Measurements from ENCODE around the gene PDIA6. TPM values are rescaled to one million over a fixed set of nuclear protein-coding genes. Genes with fewer than 3 reads are reported as not detected.

The PDIA6 gene
- total and polyA plus RNA-seq, 2 of the 4 experiments (the other 2 are of a cell fraction): 204 to 349 TPM

GRCh38 chr2:10750610-10751009, 62.0 kb downstream of the PDIA6 start:
- POLR2A ChIA-PET (ENCODE audit: unreplicated experiment): no interaction called here
- H3K27me3 ChIP-seq (ENCODE audit: control insufficient read depth, insufficient read depth, low read length): peaks cover 34% of the 10 kb centered on the region
- H3K56ac ChIP-seq (ENCODE audit: extremely low read depth, insufficient read depth, low read length): no peak overlapping the region

More at GRCh38 chr2:10750610-10751009, 62.0 kb downstream of the PDIA6 start:
- no peak overlapping the region for H4K5ac ChIP-seq (ENCODE audit: low read depth, low read length)
- no peak overlapping the region for H3K4me3 ChIP-seq (ENCODE audit: insufficient read depth, low read depth, low read length)
- no peaks in the 10 kb centered on the region for H3K9me3 ChIP-seq (ENCODE audit: control insufficient read depth, insufficient read depth, low read length)
- no peak overlapping the region for H2BK20ac ChIP-seq (ENCODE audit: low read depth, low read length)
- CTCF ChIA-PET: interaction anchor here (0.6 kb wide), 1 partner anchor 14 kb away, joined by 3 read pairs; no protein-coding TSS in a partner anchor
- no peak overlapping the region for H4K91ac ChIP-seq (ENCODE audit: insufficient read depth, low read depth, low read length)
- dilution Hi-C loops (cut with HindIII; ENCODE audit: low sequenced_read_pairs, unreplicated experiment): no loop called here
- no peak overlapping the region for H3K23ac ChIP-seq (ENCODE audit: low read depth, low read length)
- H4K20me1 ChIP-seq (ENCODE audit: insufficient read depth, low read length): no peaks in the 10 kb centered on the region
- H3K36me3 ChIP-seq (ENCODE audit: control insufficient read depth, insufficient read depth, low read length): no peaks in the 10 kb centered on the region
- no peak overlapping the region for H3K14ac ChIP-seq (replicated peaks; ENCODE audit: low read depth, low read length)
- H2BK5ac ChIP-seq (ENCODE audit: low read depth, low read length, poor library complexity, severe bottlenecking): no peak overlapping the region
- H3K18ac ChIP-seq (ENCODE audit: low read depth, low read length): no peak overlapping the region
- intact Hi-C loops (cut with micrococcal nuclease): no loop called here
- no peak overlapping the region for H3K4ac ChIP-seq (ENCODE audit: low read depth, low read length)
- ATAC-seq (ENCODE audit: low read depth): no peak
- H2BK15ac ChIP-seq (ENCODE audit: low read depth, low read length): no peak overlapping the region
- H3K4me2 ChIP-seq (ENCODE audit: low read depth, low read length): no peak overlapping the region
- H3K27ac ChIP-seq (ENCODE audit: insufficient read depth, low read length): no peak overlapping the region
- no peak overlapping the region for H2AK5ac ChIP-seq (ENCODE audit: low read depth, low read length)
- H2BK120ac ChIP-seq (ENCODE audit: low read depth, low read length): no peak overlapping the region
- DNase-seq: peak; percentile 40
- no peaks in the 10 kb centered on the region for H3K79me1 ChIP-seq (ENCODE audit: low read depth in 1 of 2, low read length in 2 of 2)
- H4K8ac ChIP-seq (ENCODE audit: low read depth in 2 of 2, low read length in 2 of 2): no peak overlapping the region
- H3K9me1 ChIP-seq (ENCODE audit: insufficient read depth, low read length): no peaks in the 10 kb centered on the region
- H2AK9ac ChIP-seq (replicated peaks; ENCODE audit: low read depth, low read length, poor library complexity): no peak overlapping the region
- no peak for TF ChIP-seq MXI1 (IDR thresholded peaks at IDR 0.05; ENCODE audit: borderline replicate concordance, low read depth, low read length)
- no peak for TF ChIP-seq NFE2L2 (IDR thresholded peaks at IDR 0.05; ENCODE audit: low read depth, low read length)
- no peak for TF ChIP-seq USF2 (IDR thresholded peaks at IDR 0.05; ENCODE audit: low read depth, low read length)
- TF ChIP-seq CEBPB (IDR thresholded peaks at IDR 0.05; ENCODE audit: low read depth, low read length): no peak
- TF ChIP-seq ELK1 (IDR thresholded peaks at IDR 0.05; ENCODE audit: borderline replicate concordance, low read depth, low read length): no peak
- TF ChIP-seq POLR2A (IDR thresholded peaks at IDR 0.05; ENCODE audit: low read depth, low read length): no peak
- TF ChIP-seq CTCF (conservative IDR thresholded peaks at IDR 0.05; ENCODE audit: low read depth, low read length): no peak
- TF ChIP-seq MAFK (IDR thresholded peaks at IDR 0.05; ENCODE audit: low read depth, low read length): no peak
- no peak for TF ChIP-seq FOS (IDR thresholded peaks at IDR 0.05; ENCODE audit: low read depth, low read length)
- TF ChIP-seq CHD1 (IDR thresholded peaks at IDR 0.05; ENCODE audit: low read depth, low read length): no peak
- H2AFZ ChIP-seq (replicated peaks; ENCODE audit: low read length, poor library complexity): no peak overlapping the region
- H3K4me1 ChIP-seq (ENCODE audit: control insufficient read depth, insufficient read depth, low read length): no peaks in the 10 kb centered on the region
- BruUV-seq (replicated peaks): no TSS peak
- in situ Hi-C loops (cut with MboI; ENCODE audit: low sequenced_read_pairs): no loop called here
- no peak overlapping the region for H3K9ac ChIP-seq (ENCODE audit: low read depth, low read length)
- 92% methylated on average over 4 of the region's 6 CpGs; no CpG with 5 or more reads in 1 of the 2 experiments for WGBS, 2 experiments (ENCODE audit: extremely low coverage in 2 of 2, insufficient read length in 1 of 2)
